AG10803 (cell line): ENCODE measurements around the gene MRPL14.

Source experiments
- DNase-seq: peaks from one replicate; pipeline ENCODE4 v3.0.0; 2010; ENCODE audit warnings: low read depth
- H3K4me3 ChIP-seq: 2 replicates; pipeline ENCODE4 v1.5.1; 2011; ENCODE audit warnings: mild to moderate bottlenecking, low read length, control low read depth
- CTCF ChIP-seq: conservative IDR thresholded peaks from 2 replicates; pipeline ENCODE4 v1.5.1; 2011; ENCODE audit warnings: mild to moderate bottlenecking, low read length, control low read depth, inconsistent platforms

Gene MRPL14

GRCh38 chr6:44127186-44128019, at the start of gene MRPL14, which contains the start of gene TMEM63B:
Gene MRPL14 (minus strand): TSS chr6:44127452. CDS start chr6:44116611, 10,841 bp downstream.
Gene TMEM63B (plus strand): TSS chr6:44127554. CDS start chr6:44134585, 7,031 bp downstream.
- H3K4me3 ChIP-seq, result peak within 1 kb of the TSS; percentile 82
- no peak for TF ChIP-seq CTCF
- DNase-seq, result peak; percentile 84

- no peak for TF ChIP-seq CTCF
- DNase-seq, result no peak
- no peak overlapping the region for H3K4me3 ChIP-seq
Observed at GRCh38 chr6:44176130-44176761, 49.0 kb upstream of the MRPL14 start.

- peak; percentile 75 for DNase-seq
- H3K4me3 ChIP-seq, result no peak overlapping the region
- peak; percentile 88 for TF ChIP-seq CTCF
Observed at GRCh38 chr6:44172731-44173500, 45.7 kb upstream of the MRPL14 start.

- no peak for DNase-seq
- no peak overlapping the region for H3K4me3 ChIP-seq
- TF ChIP-seq CTCF, result no peak
Observed at GRCh38 chr6:44171899-44172546, 44.8 kb upstream of the MRPL14 start.

- DNase-seq, result no peak
- no peak for TF ChIP-seq CTCF
- H3K4me3 ChIP-seq, result no peak overlapping the region
Observed at GRCh38 chr6:44169886-44170570, 42.8 kb upstream of the MRPL14 start.

GRCh38 chr6:44169154-44169553, 41.9 kb upstream of the MRPL14 start:
- TF ChIP-seq CTCF, result no peak
- DNase-seq, result no peak
- H3K4me3 ChIP-seq, result no peak overlapping the region
